ENCODE data around the gene PRR5L.

- TF ChIP-seq CTCF (conservative IDR thresholded peaks at IDR 0.05 in 1 of 2, IDR thresholded peaks at IDR 0.05 in 1 of 2; ENCODE audit: extremely low read depth in 1 of 2, insufficient read depth in 1 of 2, low read depth in 1 of 2, low read length in 2 of 2): no peak
- TF ChIP-seq EZH2 (IDR thresholded peaks at IDR 0.05; ENCODE audit: borderline replicate concordance, low read length): no peak
Observed at GRCh38 chr11:36480833-36481232, 184.7 kb downstream of the PRR5L start.

Data from mammary epithelial cell (primary cell).